GM21528 (cell line): ENCODE data around the gene MAP3K4.

Experiments
- ATAC-seq: cut with Tn5 transposase; IDR thresholded peaks from one replicate; pipeline ENCODE4 v1.9.1; 2021; ENCODE audit warnings: mild to moderate bottlenecking, moderate library complexity; ENCODE audit not compliant: unreplicated experiment, low FRiP score

Gene MAP3K4

DNA sequence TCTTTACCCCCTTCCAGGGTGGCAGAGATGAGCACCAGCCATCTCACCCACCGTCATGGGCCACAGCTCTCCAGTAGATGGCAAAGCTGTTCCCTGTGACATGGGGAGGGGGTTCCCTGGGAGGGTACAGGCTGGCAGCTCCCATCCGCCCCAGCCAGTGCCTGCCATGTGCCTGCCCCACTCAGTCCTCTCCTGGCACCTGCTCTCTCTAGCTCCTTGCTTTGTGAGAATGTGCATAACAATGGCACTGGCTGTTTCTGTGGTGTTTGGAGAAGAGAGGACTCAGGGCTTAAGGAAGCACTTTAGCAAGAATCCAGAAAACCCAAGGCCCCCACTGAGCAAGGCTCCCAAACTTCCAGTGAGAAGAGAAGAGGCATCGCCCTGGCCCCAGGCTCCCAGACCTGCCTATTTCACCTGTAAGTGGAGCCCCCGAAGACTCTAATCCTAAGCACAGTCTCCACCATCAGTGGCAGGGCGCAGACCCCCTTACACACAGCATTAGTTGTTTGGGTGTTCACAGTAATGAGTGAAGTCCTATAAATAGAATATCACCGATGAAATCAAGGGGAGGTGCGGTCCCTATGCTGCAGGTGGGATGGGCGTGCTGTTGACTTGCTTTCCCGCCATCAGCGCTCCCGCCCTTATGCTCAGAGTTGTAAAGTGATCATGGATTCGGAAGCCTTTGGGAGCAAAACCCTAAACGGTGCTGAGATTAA, 172.1 kb downstream of the MAP3K4 start:
- ATAC-seq = no peak

- no peak for ATAC-seq
Measured at GRCh38 chr6:161164182-161164625, 172.6 kb downstream of the MAP3K4 start.

DNA sequence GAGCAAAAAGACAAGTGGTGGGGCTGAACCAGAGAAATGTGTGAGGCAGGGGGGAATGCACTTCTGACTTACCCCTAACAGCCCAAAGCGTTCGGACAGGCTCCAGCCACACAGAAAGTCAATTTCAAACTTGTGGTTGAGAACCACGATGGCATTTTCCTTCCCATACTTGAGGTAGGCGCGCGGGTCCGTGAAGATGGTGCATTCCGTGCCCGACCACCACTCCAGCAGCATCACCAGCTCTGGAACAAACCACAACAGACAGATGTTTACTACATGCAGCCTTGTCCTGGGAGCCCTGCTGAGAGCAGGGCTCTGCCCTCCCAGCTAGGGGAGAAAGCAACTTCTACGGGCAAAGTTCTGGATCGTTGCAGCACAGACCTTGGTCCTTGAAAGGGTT, 174.6 kb downstream of the MAP3K4 start:
- ATAC-seq = no peak

- no peak for ATAC-seq
Measured at GRCh38 chr6:161166677-161167076, 175.1 kb downstream of the MAP3K4 start.
